HepG2 (cell line): ENCODE results near the gene P4HB. TPM values are rescaled to one million over a fixed set of nuclear protein-coding genes. Genes with fewer than 3 reads are reported as not detected.

Source experiments
- HDAC1 ChIP-seq: sonication (generic); formaldehyde crosslinking; IDR thresholded peaks from 2 replicates; pipeline ENCODE4 v1.5.1; 2020; ENCODE audit warnings: mild to moderate bottlenecking, missing genetic modification reagents
- HDAC2 ChIP-seq: sonication (generic); formaldehyde crosslinking; IDR thresholded peaks from 2 replicates; pipeline ENCODE4 v1.4.0; 2020; ENCODE audit warnings: missing genetic modification reagents
- REPIN1 ChIP-seq: sonication (generic); formaldehyde crosslinking; IDR thresholded peaks from 2 replicates; pipeline ENCODE4 v1.8.0; 2022; ENCODE audit warnings: missing genetic modification reagents, low read depth, mild to moderate bottlenecking, borderline replicate concordance
- RFXAP ChIP-seq: sonication (generic); formaldehyde crosslinking; IDR thresholded peaks from 2 replicates; pipeline ENCODE4 v1.4.0; 2020; ENCODE audit warnings: missing genetic modification reagents, borderline replicate concordance
- SALL2 ChIP-seq: sonication (generic); formaldehyde crosslinking; IDR thresholded peaks from 2 replicates; pipeline ENCODE4 v1.8.1; 2023; ENCODE audit warnings: mild to moderate bottlenecking, missing genetic modification reagents, inconsistent platforms
- TOPORS ChIP-seq: sonication (generic); formaldehyde crosslinking; IDR thresholded peaks from 2 replicates; pipeline ENCODE4 v1.8.0; 2023; ENCODE audit warnings: mild to moderate bottlenecking, missing genetic modification reagents
- ZBTB21 ChIP-seq: sonication (generic); formaldehyde crosslinking; IDR thresholded peaks from 2 replicates; pipeline ENCODE4 v1.4.0; 2020; ENCODE audit warnings: missing genetic modification reagents
- ZKSCAN1 ChIP-seq: fragments of 150-350 bp; IDR thresholded peaks from 2 replicates; pipeline ENCODE4 v1.6.1; 2014; ENCODE audit warnings: low read length
- ZNF703 ChIP-seq: sonication (generic); formaldehyde crosslinking; IDR thresholded peaks from 2 replicates; pipeline ENCODE4 v1.5.1; 2020; ENCODE audit warnings: missing genetic modification reagents, mild to moderate bottlenecking, moderate library complexity, borderline replicate concordance
- ZSCAN21 ChIP-seq: sonication (generic); formaldehyde crosslinking; IDR thresholded peaks from 2 replicates; pipeline ENCODE4 v1.8.0; 2022; ENCODE audit warnings: mild to moderate bottlenecking, missing genetic modification reagents, moderate library complexity, borderline replicate concordance
- polyA plus RNA-seq, 8 experiments: library from polyadenylated mRNA; depleted of rRNA in 3 of 8; stranded (reverse) in 7 of 8; unstranded in 1 of 8; fragments of >200 nt; fragmentation: Illumina TruSeq in 4 of 8; extraction: Trizol in 4 of 8; gene quantifications; 2 replicates each; pipeline versions ENCODE4 v1.2.1 to v1.2.3, GENCODE V29; 2011 to 2016; ENCODE audit warnings: low read depth in 4 of 8, missing spikeins in 1 of 8, mixed read lengths in 1 of 8; ENCODE audit not compliant: insufficient read depth in 1 of 8
- total RNA-seq, 5 experiments: library from RNA; depleted of rRNA; stranded (reverse); fragments of >200 nt; fragmentation: Illumina TruSeq; extraction: Trizol; gene quantifications; 2 replicates each; pipeline ENCODE4 v1.2.3, GENCODE V29; 2016; ENCODE audit warnings: low read depth in 1 of 5
- TF ChIP-seq, protein P1 (sequence below): sonication (generic); formaldehyde crosslinking; IDR thresholded peaks from 2 replicates; pipeline ENCODE4 v1.4.0; 2020; ENCODE audit warnings: mild to moderate bottlenecking, missing genetic modification reagents
- TF ChIP-seq, protein P2 (sequence below): sonication (generic); formaldehyde crosslinking; IDR thresholded peaks from 2 replicates; pipeline ENCODE4 v1.8.0; 2022; ENCODE audit warnings: missing genetic modification reagents, mild to moderate bottlenecking, moderate library complexity, borderline replicate concordance
- TF ChIP-seq, protein P3 (sequence below): IDR thresholded peaks from 2 replicates; pipeline ENCODE4 v1.6.1; 2016; ENCODE audit warnings: mild to moderate bottlenecking, missing biosample characterization, missing genetic modification reagents
- TF ChIP-seq, protein P4 (sequence below): sonication (generic); formaldehyde crosslinking; IDR thresholded peaks from 2 replicates; pipeline ENCODE4 v1.4.0; 2020; ENCODE audit warnings: missing genetic modification reagents
- TF ChIP-seq, protein P5 (sequence below), 2 experiments: fragments of 450-650 bp in 1 of 2; sonication (generic) in 1 of 2; formaldehyde crosslinking; IDR thresholded peaks; 2 replicates each; pipeline versions ENCODE4 v1.5.0 to v1.8.0; 2020 to 2022; ENCODE audit warnings: mild to moderate bottlenecking in 1 of 2, missing genetic modification reagents in 1 of 2
- TF ChIP-seq, protein P6 (sequence below): sonication (generic); formaldehyde crosslinking; IDR thresholded peaks from 2 replicates; pipeline ENCODE4 v1.4.0; 2020; ENCODE audit warnings: missing genetic modification reagents

Gene P4HB
- total and polyA plus RNA-seq, 2 of the 13 experiments (the other 11 are each of a cell fraction or from before 2014, with no cell fraction given): 185 to 782 TPM

DNA sequence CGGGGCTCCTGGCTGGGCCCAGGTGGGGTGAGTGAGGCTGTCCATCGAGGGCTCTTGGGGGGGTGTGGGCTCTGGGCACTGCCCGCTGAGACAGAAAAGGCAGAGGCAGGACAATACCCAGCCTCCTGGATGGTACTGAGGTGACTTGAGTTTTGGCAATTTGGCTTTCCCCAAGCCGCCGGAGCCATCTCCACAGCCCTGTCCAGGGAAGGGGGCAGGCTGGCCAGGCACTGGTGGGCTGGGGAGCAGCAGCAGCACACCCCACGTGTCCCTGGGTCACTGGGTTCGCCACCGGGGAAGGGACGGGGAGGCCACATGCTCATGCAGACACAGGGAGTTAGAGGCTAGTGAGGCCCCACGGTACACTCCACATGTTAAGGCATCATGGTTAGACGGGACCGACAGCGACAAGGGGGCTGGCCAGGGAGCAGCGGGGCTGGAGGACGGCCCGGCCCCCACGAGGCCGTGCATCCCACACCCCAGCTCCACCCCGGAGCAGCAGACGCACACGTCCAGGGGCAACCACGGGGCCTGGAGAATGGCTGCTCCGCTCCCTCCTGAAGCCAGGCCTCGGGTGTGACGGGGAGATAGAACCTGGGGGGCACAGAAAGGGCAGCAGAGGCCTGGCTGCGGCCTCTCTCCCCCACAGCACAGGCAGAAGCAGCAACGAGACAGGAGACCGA lies 7.8 kb upstream of the P4HB start (continued):
- TF ChIP-seq, protein P1, sequence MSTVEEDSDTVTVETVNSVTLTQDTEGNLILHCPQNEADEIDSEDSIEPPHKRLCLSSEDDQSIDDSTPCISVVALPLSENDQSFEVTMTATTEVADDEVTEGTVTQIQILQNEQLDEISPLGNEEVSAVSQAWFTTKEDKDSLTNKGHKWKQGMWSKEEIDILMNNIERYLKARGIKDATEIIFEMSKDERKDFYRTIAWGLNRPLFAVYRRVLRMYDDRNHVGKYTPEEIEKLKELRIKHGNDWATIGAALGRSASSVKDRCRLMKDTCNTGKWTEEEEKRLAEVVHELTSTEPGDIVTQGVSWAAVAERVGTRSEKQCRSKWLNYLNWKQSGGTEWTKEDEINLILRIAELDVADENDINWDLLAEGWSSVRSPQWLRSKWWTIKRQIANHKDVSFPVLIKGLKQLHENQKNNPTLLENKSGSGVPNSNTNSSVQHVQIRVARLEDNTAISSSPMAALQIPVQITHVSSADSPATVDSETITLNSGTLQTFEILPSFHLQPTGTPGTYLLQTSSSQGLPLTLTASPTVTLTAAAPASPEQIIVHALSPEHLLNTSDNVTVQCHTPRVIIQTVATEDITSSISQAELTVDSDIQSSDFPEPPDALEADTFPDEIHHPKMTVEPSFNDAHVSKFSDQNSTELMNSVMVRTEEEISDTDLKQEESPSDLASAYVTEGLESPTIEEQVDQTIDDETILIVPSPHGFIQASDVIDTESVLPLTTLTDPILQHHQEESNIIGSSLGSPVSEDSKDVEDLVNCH (CRISPR knock-in tag): no peak
- TF ChIP-seq ZNF703 (CRISPR knock-in tag): 0 out of 2 replicates have a peak, but pooled peaks have one; percentile 13
- TF ChIP-seq HDAC1 (CRISPR knock-in tag): no peak
- TF ChIP-seq, protein P2, sequence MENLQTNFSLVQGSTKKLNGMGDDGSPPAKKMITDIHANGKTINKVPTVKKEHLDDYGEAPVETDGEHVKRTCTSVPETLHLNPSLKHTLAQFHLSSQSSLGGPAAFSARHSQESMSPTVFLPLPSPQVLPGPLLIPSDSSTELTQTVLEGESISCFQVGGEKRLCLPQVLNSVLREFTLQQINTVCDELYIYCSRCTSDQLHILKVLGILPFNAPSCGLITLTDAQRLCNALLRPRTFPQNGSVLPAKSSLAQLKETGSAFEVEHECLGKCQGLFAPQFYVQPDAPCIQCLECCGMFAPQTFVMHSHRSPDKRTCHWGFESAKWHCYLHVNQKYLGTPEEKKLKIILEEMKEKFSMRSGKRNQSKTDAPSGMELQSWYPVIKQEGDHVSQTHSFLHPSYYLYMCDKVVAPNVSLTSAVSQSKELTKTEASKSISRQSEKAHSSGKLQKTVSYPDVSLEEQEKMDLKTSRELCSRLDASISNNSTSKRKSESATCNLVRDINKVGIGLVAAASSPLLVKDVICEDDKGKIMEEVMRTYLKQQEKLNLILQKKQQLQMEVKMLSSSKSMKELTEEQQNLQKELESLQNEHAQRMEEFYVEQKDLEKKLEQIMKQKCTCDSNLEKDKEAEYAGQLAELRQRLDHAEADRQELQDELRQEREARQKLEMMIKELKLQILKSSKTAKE (CRISPR knock-in tag): peak; percentile 45
- TF ChIP-seq, protein P3, sequence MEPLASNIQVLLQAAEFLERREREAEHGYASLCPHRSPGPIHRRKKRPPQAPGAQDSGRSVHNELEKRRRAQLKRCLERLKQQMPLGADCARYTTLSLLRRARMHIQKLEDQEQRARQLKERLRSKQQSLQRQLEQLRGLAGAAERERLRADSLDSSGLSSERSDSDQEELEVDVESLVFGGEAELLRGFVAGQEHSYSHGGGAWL (CRISPR knock-in tag): peak; percentile 14; the same call in 1 of the 2 replicates
- TF ChIP-seq, protein P4, sequence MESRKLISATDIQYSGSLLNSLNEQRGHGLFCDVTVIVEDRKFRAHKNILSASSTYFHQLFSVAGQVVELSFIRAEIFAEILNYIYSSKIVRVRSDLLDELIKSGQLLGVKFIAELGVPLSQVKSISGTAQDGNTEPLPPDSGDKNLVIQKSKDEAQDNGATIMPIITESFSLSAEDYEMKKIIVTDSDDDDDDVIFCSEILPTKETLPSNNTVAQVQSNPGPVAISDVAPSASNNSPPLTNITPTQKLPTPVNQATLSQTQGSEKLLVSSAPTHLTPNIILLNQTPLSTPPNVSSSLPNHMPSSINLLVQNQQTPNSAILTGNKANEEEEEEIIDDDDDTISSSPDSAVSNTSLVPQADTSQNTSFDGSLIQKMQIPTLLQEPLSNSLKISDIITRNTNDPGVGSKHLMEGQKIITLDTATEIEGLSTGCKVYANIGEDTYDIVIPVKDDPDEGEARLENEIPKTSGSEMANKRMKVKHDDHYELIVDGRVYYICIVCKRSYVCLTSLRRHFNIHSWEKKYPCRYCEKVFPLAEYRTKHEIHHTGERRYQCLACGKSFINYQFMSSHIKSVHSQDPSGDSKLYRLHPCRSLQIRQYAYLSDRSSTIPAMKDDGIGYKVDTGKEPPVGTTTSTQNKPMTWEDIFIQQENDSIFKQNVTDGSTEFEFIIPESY (CRISPR knock-in tag): 0 out of 2 replicates have a peak, but pooled peaks have one; percentile 43
- TF ChIP-seq, protein P5, sequence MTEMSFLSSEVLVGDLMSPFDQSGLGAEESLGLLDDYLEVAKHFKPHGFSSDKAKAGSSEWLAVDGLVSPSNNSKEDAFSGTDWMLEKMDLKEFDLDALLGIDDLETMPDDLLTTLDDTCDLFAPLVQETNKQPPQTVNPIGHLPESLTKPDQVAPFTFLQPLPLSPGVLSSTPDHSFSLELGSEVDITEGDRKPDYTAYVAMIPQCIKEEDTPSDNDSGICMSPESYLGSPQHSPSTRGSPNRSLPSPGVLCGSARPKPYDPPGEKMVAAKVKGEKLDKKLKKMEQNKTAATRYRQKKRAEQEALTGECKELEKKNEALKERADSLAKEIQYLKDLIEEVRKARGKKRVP (CRISPR knock-in tag; IDR thresholded peaks at IDR 0.05): peak in 1 of 2 experiments; percentile 23; a peak in 1 of 4 replicates
- TF ChIP-seq, protein P6, sequence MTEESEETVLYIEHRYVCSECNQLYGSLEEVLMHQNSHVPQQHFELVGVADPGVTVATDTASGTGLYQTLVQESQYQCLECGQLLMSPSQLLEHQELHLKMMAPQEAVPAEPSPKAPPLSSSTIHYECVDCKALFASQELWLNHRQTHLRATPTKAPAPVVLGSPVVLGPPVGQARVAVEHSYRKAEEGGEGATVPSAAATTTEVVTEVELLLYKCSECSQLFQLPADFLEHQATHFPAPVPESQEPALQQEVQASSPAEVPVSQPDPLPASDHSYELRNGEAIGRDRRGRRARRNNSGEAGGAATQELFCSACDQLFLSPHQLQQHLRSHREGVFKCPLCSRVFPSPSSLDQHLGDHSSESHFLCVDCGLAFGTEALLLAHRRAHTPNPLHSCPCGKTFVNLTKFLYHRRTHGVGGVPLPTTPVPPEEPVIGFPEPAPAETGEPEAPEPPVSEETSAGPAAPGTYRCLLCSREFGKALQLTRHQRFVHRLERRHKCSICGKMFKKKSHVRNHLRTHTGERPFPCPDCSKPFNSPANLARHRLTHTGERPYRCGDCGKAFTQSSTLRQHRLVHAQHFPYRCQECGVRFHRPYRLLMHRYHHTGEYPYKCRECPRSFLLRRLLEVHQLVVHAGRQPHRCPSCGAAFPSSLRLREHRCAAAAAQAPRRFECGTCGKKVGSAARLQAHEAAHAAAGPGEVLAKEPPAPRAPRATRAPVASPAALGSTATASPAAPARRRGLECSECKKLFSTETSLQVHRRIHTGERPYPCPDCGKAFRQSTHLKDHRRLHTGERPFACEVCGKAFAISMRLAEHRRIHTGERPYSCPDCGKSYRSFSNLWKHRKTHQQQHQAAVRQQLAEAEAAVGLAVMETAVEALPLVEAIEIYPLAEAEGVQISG: peak; percentile 43; the same call in 1 of the 2 replicates
- no peak for TF ChIP-seq HDAC2
- 0 out of 2 replicates have a peak, but pooled peaks have one; percentile 17 for TF ChIP-seq TOPORS (CRISPR knock-in tag)
- TF ChIP-seq ZKSCAN1: no peak
- TF ChIP-seq REPIN1 (CRISPR knock-in tag): 0 out of 2 replicates have a peak, but pooled peaks have one; percentile 13
- no peak for TF ChIP-seq ZBTB21 (CRISPR knock-in tag)
- TF ChIP-seq SALL2: no peak
- TF ChIP-seq RFXAP (CRISPR knock-in tag): no peak
- TF ChIP-seq ZSCAN21 (CRISPR knock-in tag): peak; percentile 9; the same call in 1 of the 2 replicates
